AG04449 (cell line): ENCODE results near the gene FN3K.
A peak's percentile ranks its signal among the peaks of the same experiment; 100 is the strongest.

Experiments
- CTCF ChIA-PET: fragments of 350-600 bp; formaldehyde crosslinking; extraction: SDS; loops from one replicate; lab custom pipeline; 2021; ENCODE audit warnings: antibody characterized with exemption; lab: Yijun Ruan, JAX
- POLR2A ChIA-PET: fragments of 400-600, 350-600 bp; formaldehyde crosslinking; extraction: SDS; loops from one replicate; lab custom pipeline; 2020; ENCODE audit warnings: antibody characterized with exemption, inconsistent platforms; lab: Yijun Ruan, JAX
- DNase-seq: peaks from one replicate; pipeline ENCODE4 v3.0.0-alpha.2; 2010; ENCODE audit warnings: low read depth, low spot score
- H3K4me3 ChIP-seq: 2 replicates; pipeline ENCODE4 v1.5.1; 2011; ENCODE audit warnings: low read depth, mild to moderate bottlenecking, control low read depth, low read length
- CTCF ChIP-seq: IDR thresholded peaks from one replicate; pipeline ENCODE4 v1.5.1; 2011; ENCODE audit warnings: mild to moderate bottlenecking, moderate library complexity, low read length, control low read depth, inconsistent platforms; ENCODE audit not compliant: insufficient read depth; ENCODE audit errors: missing control alignments

The FN3K gene

GRCh38 chr17:82734987-82735866 lies at the start of gene FN3K:
Gene FN3K, plus strand, starts transcription at chr17:82735615. Its CDS starts 22 bp downstream, at chr17:82735637.
- no peak for DNase-seq

GRCh38 chr17:82686366-82687324 lies 48.8 kb upstream of the FN3K start:
- no peak for TF ChIP-seq CTCF
- POLR2A ChIA-PET = no interaction called here
- CTCF ChIA-PET = no interaction called here
- no peak for DNase-seq
- no peak overlapping the region for H3K4me3 ChIP-seq

More at GRCh38 chr17:82734987-82735866, at the start of gene FN3K:
- ChIA-PET CTCF (no interaction called here), POLR2A (interaction anchor here (0.7 kb wide), 1 partner anchor 272 kb away, joined by 3 read pairs; no protein-coding TSS in a partner anchor)
- TF ChIP-seq CTCF = no peak
- peak within 1 kb of the TSS; percentile 62 for H3K4me3 ChIP-seq

- ChIA-PET POLR2A (no interaction called here), CTCF (no interaction called here)
- no peak overlapping the region for H3K4me3 ChIP-seq
- DNase-seq = no peak
- TF ChIP-seq CTCF = no peak
Observed at GRCh38 chr17:82687375-82687861, 48.0 kb upstream of the FN3K start.

- no peak for DNase-seq
- ChIA-PET POLR2A (no interaction called here), CTCF (no interaction called here)
- no peak overlapping the region for H3K4me3 ChIP-seq
- no peak for TF ChIP-seq CTCF
Observed at GRCh38 chr17:82687871-82688270, 47.5 kb upstream of the FN3K start.

GRCh38 chr17:82689077-82689476 lies 46.3 kb upstream of the FN3K start:
- TF ChIP-seq CTCF = no peak
- H3K4me3 ChIP-seq = no peak overlapping the region
- ChIA-PET CTCF (no interaction called here), POLR2A (no interaction called here)
- no peak for DNase-seq
